Fibroblast of mammary gland (primary cell): Measurements from ENCODE around the gene ZBTB34.

Source experiments
- DNase-seq: peaks from one replicate; pipeline ENCODE4 v3.0.0-alpha.2; 2010; ENCODE audit warnings: low read depth
- H3K4me3 ChIP-seq: 2 replicates; pipeline ENCODE4 v1.5.1; 2011; ENCODE audit warnings: low read depth, mild to moderate bottlenecking, low read length, moderate library complexity; ENCODE audit not compliant: control insufficient read depth
- CTCF ChIP-seq: conservative IDR thresholded peaks from 2 replicates; pipeline ENCODE4 v1.5.1; 2011; ENCODE audit warnings: low read depth, low read length, inconsistent platforms; ENCODE audit not compliant: control insufficient read depth, insufficient read depth

ZBTB34 gene

DNA sequence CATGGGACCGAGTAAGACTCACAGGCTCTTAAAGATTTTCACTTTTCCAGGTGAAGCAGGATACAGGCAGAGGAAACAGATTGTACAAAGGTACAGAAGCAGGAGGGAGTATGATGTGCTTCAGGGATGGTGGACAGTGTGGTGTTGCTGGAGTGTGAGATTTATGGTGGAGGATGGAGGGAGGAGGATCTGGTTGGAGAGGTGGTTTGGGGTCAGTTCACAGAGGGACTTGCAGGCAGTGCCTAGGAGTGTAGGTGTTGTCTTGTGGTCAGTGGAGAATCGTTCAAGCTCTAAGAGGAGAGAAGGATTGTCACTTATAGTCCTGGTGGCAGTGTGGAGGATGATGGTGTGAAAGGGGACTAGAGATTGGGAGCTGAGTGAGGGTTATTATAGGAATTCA is 65.9 kb downstream of the ZBTB34 start:
- no peak for DNase-seq
- no peak overlapping the region for H3K4me3 ChIP-seq
- no peak for TF ChIP-seq CTCF

DNA sequence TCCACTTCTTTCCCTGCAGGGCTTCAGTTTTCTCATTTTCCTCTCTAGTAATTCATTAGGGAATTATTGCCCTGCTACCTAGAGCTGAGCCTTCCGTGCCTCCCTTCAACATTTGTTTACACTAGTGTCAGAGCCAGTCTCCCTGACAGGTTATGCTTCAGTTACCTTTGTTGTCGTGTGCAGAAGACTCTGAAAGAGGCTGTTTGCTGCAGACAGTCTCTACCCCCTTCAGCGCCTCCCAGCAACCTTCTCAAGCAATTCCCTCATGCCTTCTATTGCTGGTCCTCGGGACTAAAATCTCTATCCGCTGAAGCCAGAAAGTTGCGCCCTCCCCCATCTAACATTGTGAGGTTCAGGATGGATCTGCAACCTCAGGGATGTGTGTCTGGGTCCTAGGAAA is 67.0 kb downstream of the ZBTB34 start:
- TF ChIP-seq CTCF, result no peak
- no peak for DNase-seq
- H3K4me3 ChIP-seq, result no peak overlapping the region

- no peak for TF ChIP-seq CTCF
- no peak for DNase-seq
- H3K4me3 ChIP-seq, result no peak overlapping the region
Measured at GRCh38 chr9:126932871-126933321, 72.5 kb downstream of the ZBTB34 start.

GRCh38 chr9:126933334-126933980 is 73.0 kb downstream of the ZBTB34 start:
- no peak for TF ChIP-seq CTCF
- no peak for DNase-seq
- no peak overlapping the region for H3K4me3 ChIP-seq

- no peak for DNase-seq
- no peak overlapping the region for H3K4me3 ChIP-seq
- TF ChIP-seq CTCF, result no peak
Measured at GRCh38 chr9:126934441-126934840, 74.0 kb downstream of the ZBTB34 start.
